ENCODE measurements around the gene FKRP.

GRCh38 chr19:46782355-46783019 is 36.6 kb downstream of the FKRP start:
- TF ChIP-seq CTCF (IDR thresholded peaks at IDR 0.05) (no peak), POLR2A (IDR thresholded peaks at IDR 0.05) (no peak)
